NOMO-1 treated with dmso at 0.1 percent for 144 hours (cell line): ENCODE results near the gene PLD1.
A peak's percentile ranks its signal among the peaks of the same experiment; 100 is the strongest.
"Not testable (repeated sequence)": the region's sequence is repeated elsewhere in the genome, so short reads cannot be mapped to it uniquely, and the experiment has no call there.

Source experiments
- DNase-seq: peaks from one replicate; lab custom pipeline; 2025; ENCODE audit not compliant: unreplicated experiment; lab: John Stamatoyannopoulos, UW

PLD1 gene, protein sequence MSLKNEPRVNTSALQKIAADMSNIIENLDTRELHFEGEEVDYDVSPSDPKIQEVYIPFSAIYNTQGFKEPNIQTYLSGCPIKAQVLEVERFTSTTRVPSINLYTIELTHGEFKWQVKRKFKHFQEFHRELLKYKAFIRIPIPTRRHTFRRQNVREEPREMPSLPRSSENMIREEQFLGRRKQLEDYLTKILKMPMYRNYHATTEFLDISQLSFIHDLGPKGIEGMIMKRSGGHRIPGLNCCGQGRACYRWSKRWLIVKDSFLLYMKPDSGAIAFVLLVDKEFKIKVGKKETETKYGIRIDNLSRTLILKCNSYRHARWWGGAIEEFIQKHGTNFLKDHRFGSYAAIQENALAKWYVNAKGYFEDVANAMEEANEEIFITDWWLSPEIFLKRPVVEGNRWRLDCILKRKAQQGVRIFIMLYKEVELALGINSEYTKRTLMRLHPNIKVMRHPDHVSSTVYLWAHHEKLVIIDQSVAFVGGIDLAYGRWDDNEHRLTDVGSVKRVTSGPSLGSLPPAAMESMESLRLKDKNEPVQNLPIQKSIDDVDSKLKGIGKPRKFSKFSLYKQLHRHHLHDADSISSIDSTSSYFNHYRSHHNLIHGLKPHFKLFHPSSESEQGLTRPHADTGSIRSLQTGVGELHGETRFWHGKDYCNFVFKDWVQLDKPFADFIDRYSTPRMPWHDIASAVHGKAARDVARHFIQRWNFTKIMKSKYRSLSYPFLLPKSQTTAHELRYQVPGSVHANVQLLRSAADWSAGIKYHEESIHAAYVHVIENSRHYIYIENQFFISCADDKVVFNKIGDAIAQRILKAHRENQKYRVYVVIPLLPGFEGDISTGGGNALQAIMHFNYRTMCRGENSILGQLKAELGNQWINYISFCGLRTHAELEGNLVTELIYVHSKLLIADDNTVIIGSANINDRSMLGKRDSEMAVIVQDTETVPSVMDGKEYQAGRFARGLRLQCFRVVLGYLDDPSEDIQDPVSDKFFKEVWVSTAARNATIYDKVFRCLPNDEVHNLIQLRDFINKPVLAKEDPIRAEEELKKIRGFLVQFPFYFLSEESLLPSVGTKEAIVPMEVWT

GRCh38 chr3:171809861-171810628, at the start of gene PLD1:
TSS of gene PLD1 (minus strand) at chr3:171810483. CDS start at chr3:171738051, 72,432 bp downstream.
- DNase-seq, result peak; percentile 71

DNA sequence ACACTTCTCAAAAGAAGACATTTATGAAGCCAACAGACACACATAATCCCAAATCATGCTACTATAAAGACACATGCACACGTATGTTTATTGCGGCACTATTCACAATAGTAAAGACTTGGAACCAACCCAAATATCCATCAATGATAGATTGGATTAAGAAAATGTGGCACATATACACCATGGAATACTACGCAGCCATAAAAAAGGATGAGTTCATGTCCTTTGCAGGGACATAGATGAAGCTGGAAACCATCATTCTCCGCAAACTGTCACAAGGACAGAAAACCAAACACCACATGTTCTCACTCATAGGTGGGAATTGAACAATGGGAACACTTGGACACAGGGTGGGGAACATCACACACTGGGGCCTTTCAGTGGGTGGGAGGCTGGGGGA, 48.5 kb upstream of the PLD1 start:
- not testable (repeated sequence) for DNase-seq

- no peak for DNase-seq
Observed at GRCh38 chr3:171854649-171855305, 44.5 kb upstream of the PLD1 start.

- no peak for DNase-seq
Observed at GRCh38 chr3:171851660-171852058, 41.4 kb upstream of the PLD1 start.

DNA sequence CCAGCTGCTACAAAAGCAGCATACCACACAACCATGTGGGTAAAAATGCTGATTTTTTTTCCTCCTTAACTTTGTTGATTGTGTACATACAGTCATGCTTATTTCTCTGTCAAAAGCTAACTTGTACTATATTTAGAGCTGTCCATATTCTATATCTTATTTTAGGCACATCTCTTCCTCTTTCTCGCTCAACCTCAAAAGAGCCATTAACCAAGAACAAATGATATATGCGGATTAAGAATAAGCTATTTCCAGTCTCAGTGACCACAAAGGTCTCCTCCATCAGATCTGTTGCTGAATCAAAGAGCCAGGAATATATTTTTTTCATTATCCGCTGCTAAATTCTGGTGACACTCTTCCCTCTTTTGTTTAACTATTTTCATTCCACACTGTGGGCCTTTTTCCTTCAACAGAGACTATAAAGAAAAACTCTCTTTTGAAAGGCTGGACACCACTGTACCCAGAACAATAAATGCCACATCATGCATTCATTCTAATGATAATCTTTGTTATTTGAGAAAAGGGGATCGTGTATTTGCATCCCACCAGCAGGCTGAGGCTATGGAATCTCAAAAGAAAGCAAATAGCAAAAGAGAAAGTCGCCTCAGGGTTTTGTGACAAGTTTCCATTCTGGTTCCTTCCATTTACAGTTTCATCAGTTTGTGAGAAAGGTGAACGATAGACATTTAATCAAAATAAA, 40.8 kb upstream of the PLD1 start:
- DNase-seq, result peak; percentile 72

- no peak for DNase-seq
Observed at GRCh38 chr3:171850320-171850959, 40.2 kb upstream of the PLD1 start.

- peak; percentile 18 for DNase-seq
Observed at GRCh38 chr3:171849617-171850319, 39.5 kb upstream of the PLD1 start.

- no peak for DNase-seq
Observed at GRCh38 chr3:171847595-171848259, 37.4 kb upstream of the PLD1 start.

- peak; percentile 36 for DNase-seq
Observed at GRCh38 chr3:171847133-171847532, 36.9 kb upstream of the PLD1 start.

DNA sequence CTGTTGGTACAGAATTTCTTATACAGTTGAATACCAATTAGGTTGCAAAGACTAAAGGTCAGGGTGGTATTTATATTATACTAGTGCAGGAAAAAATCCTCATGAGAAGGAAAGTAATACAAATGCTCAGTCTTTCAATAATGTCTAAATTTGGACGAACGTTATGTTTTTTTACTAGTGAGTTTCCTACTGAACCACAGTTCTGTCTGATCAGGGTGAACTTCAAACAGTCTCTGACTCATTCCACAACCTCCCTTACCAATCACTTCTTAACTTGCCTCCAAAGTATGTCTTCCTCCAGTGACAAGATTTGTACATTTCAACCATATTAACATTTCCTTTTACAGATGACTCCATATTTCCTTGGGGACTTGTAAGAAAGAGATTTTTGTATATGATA, 36.3 kb upstream of the PLD1 start:
- DNase-seq, result peak; percentile 20

- no peak for DNase-seq
Observed at GRCh38 chr3:171845481-171846284, 35.4 kb upstream of the PLD1 start.

GRCh38 chr3:171844873-171845272, 34.6 kb upstream of the PLD1 start:
- no peak for DNase-seq

GRCh38 chr3:171842864-171843518, 32.7 kb upstream of the PLD1 start, which contains the start of gene TMEM212:
TSS of gene TMEM212 (plus strand) at chr3:171843349. CDS start at chr3:171843384, 35 bp downstream.
- DNase-seq, result no peak

DNA sequence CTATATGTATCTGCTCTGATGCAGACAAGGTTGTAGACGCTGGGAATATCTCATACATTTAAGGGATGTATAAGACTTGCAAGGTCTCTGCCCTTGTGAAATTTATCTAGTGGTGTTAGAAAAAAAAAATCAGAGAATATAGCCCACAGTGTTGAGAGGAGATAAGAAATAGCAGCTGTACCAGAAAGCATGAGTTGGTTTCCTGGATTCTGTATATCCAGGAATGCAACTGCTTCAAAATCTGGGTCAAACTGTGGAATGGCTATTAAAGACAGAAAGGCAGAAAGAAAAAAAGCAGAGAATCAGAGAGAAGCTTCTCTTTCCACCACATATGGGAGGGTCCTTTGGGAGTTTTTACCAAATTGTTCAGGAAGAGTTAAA, 31.3 kb upstream of the PLD1 start:
- DNase-seq, result no peak

GRCh38 chr3:171840811-171841619, 30.7 kb upstream of the PLD1 start:
- peak; percentile 29 for DNase-seq

- no peak for DNase-seq
Observed at GRCh38 chr3:171840445-171840810, 30.1 kb upstream of the PLD1 start.
